ENCODE data around the gene TDP1.
"Not testable (repeated sequence)": the region's sequence is repeated elsewhere in the genome, so short reads cannot be mapped to it uniquely, and the experiment has no call there.

The TDP1 gene

DNA sequence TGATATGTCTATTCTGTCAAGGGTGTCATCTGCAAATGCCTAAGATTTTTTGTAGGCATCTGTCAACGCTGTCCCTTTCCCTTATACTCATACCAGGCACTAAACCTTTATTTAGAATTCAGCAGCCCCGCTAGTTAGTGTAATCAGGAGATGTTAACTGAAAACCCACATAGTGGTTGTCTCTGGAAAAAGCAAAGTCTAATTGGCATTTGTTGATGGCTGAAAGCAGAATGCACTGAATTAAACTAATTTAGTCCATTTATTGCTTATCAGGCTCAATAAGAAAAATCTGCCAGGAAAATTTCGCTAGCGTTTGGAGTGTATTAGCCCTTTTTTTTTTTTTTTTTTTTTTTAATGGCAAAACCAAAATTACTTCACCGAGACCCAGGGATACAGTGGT lies 34.5 kb downstream of the TDP1 start:
- no peak for DNase-seq (ENCODE audit: low spot score)

DNA sequence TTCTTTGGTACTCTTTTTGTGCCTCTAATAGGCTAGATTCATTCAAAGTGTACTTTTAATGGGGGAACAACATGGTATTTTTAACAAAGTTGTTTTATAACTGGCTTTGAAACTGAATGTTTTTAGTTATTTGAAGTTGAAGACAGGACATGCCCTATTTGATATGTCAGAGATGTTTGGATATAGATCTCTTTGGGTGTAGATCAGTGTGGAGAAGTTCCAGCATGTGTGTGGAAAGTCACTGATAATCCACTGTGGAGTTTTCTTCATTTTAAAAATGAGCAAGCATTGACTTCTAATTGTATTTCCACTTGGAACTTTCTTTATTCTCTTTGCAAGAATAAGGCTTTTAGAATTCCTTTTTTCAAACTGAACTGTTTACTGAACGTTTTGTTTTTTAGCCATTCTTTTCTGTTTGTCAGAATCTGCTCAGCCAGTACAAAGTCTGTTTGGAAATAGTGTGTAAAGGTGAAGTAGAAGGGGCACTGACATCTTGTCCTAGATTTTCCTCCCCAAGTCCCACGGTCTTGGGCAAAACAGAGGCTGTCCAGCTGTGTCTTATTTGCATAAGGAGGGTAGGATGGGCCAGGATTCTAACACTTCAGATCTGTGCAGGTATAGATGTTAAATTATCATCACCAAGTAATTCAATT lies 35.0 kb downstream of the TDP1 start:
- DNase-seq (ENCODE audit: low spot score) = no peak

DNA sequence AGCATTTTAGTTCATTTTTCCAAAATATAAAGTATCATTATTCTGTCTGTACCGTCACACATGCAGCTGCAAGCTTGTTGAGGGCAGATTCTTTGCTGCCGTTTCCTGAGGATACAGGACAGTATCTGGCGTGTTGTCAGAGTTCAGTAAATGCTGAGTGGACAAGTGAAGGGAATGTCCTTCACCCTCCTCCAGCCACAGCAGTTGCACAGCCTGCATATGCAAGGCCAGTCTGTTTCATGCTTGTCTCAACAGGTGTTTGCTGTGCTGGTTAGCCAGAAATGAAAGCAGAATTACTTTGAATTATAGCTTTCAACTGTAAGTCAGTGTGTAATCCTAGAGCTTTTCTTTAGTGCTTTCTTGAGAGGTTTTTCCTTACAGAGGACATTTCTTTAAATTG lies 36.5 kb downstream of the TDP1 start:
- no peak for DNase-seq (ENCODE audit: low spot score)

DNA sequence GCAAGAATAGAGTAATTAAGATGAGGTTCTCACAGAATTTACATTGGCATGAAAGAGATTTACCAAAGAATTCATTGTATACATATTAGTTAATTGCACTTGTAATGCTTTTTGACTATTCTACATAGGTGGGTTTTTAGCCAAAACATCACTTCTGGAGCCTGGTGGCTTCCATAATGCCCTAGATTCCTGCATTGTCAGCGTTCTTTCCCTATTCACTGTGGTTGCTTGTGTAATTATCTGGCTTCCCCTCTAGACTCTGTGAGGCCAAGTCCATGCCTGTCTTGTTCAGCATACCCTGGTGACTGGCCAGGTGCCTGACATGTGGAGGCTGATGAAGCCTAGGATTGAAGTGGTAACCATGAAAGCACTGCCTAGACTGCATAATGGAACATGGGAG lies 41.2 kb downstream of the TDP1 start:
- DNase-seq (ENCODE audit: low spot score) = no peak

DNA sequence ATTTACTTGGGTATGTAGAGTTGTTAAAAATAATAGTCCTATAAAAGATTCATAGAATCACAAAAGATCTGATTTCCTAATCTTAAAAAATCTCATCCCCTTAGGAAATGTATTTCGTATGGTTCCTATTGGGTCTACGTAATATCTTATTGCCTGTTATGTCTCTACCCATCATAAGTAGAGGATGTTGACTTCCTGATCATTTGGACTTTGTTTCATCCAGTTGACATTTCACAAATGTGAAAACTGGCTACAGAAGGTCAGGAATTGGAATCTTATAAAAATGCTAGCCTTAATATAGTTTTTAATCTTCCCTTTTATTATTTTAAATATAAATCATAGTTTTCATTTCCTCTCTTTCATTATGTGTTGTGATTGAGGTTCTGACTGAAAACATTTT lies 45.2 kb downstream of the TDP1 start:
- no peak for DNase-seq (ENCODE audit: low spot score)

DNA sequence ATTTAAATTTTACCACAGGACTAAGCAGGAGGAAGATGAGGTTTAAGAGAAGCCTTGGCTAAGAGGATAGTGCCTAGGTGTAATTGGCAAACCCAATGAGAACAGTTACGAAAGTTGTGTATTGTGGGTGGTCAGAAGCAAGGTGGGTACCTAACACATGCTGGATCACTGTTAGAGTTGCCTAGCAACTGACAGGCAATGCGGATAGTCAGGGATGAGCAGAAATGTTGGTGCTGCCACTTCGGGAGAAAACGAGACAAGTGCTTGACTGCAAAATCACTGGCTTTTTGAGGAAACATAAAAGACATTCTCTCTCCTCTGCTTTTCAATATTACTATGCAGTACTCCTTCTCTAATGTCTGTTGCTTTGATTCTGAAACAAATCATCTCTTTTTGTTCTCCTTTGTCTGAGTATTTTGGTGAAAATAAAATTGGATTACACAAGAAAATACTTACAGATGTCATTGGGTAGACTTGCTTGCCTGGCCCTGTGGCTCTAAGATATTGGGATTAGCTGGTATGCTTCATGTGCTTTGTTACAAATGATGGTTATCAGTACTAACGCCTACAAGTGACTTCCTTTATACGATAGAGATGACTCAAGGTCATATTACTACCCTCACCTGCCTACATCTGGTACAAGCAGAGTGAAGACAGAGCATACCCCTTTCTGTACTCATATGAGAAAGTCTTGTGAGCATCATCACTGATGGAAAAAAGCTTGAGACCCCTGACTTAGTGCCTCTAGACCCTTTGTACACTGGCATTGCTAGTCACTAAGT lies 48.0 kb downstream of the TDP1 start:
- no peak for DNase-seq (ENCODE audit: low spot score)

DNA sequence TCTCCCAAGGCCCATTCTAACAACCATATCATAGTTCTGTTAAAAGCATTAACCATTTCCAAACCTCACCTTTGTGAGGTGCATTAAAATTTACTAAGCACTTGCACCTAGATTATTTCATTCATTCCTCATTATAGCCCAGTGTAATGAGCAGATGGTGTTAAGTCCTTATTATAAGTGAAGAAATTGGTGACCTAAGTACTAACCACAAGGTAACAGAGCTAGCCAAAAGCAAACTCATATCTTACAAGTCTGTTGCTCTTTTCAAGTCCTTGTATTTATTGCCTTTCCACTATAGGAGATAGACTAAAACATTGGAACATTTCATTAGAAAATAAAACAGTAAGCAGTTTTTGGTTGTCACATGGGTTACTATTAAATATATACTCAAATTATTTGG lies 49.7 kb downstream of the TDP1 start:
- no peak for DNase-seq (ENCODE audit: low spot score)

DNA sequence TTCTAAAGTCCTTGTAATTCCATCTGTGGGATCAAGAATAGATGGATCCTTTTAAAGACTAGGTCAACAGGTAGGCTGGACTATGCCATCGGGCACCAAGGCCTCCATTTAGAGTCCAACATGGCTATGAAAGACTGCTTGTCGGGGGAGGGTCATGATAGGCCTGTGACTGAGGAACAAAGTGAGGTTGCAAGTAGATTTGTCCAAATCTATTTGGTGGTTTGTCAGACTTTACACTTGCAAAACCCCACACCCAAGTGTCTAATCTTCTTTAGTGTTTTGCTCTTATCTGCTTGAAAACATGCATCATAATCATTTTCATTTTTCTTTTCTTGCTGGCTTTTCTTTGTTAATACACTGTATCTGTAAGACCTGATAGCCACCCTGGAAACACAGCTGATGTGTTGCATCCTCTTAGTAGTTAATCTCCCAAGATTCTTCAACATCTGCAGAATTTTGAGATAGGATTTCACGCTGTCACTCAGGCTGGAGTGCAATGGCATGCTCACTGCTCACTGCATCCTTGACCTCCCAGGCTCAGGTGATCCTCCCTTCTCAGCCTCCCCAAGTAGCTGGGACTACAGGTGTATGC lies 50.3 kb downstream of the TDP1 start:
- no peak for DNase-seq (ENCODE audit: low spot score)

DNA sequence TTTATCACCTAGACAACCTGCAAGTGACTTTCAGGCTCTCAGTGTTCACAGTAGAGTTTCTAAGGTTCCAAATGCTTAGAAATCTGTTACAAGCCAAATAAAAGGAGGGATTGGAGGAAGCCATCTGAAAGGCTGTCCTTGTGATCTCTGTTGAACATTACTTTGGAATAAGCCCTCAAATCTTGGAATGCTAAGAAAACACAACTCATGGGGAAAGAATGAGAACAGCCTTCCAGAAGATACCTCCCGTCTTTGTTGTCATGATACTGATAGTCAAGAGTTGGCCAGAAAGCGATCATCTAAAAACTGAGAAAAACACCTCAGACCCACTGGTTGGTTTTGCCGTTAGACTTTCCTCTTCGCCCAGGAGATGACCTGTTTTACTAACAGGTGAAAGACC lies 61.6 kb downstream of the TDP1 start:
- DNase-seq (ENCODE audit: low spot score) = no peak

DNA sequence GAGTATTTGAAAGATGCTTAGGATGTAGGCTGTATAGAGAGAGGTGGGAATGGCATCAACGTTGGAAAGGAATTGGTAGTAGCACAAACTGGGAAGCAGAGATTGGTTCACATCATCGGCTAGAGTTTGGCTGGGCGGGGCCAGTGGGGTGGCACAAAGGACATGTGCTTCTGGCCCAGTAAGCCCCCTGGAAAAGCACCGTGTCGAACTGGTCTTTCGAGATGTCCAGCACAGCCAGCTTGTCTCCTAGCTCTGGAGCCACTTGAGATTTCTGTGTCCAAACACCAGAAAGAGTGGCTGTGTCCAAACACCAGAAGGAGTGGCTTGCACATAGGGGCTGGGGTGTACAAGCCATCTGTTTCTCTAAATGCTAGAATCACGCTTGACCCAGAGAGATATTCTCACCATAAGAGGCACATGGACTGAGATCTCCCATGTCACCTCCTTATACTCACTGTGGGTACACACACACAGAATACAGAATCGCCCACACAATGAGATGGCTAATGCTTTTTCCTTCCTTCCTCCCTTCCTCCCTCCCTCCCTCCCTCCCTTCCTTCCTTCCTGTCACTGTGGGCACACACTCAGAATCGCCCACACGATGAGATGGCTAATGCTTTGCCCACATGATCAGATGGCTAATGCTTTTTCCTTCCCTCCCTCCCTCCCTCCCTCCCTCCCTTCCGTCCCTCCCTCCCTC lies 64.2 kb downstream of the TDP1 start:
- no peak for DNase-seq (ENCODE audit: low spot score)

DNA sequence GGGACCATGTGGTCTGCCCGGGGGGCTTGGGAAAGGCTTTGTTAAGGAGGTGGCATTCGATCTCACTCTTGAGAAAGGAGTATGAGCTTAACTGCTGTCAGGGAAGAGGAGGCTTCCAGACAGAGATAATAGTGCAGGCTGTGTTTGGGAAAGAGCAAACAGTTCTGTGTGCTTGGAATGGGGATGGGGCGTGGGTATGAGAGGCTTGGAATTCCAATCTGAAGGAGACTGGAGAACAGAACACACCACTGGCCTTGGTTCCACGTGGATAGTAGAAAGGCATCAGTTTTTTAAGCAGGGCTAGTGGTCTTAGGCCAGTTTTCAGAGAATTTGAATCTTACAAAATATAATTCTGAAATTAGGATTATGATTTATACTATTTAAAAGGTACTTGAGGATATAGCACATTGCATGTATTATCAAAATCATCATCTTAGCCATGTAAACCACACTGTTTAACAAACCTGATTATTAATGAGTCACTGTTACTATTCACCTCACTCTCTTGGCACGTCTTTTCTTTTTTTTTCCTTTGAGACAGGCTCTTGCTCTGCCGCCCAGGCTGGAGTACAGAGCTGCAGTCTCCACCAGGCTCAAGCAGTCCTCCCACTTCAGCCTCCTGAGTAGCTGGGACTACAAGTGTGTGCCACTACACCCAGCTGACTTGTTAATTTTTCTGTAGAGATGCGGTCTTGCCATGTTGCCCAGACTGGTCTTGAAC lies 67.6 kb downstream of the TDP1 start:
- no peak for DNase-seq (ENCODE audit: low spot score)

DNA sequence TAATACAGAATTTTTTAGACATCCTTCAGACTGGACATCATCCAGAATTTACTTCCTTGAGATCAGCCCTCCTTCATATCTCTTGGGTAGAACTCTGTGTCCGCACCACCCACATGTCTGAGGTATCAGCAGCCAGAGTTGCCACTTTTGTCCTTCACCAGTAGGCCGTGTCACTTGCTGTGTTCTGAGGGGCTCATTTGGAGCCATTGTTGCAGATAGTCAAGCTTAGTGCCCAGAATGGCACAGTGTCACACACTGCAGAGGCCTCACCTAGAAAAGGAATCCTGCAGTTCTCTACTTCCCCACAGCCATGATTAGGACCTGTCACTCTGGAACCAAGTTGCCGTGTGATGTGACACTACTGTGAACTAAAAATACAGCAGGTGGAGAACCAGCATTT lies 69.2 kb downstream of the TDP1 start:
- no peak for DNase-seq (ENCODE audit: low spot score)

DNA sequence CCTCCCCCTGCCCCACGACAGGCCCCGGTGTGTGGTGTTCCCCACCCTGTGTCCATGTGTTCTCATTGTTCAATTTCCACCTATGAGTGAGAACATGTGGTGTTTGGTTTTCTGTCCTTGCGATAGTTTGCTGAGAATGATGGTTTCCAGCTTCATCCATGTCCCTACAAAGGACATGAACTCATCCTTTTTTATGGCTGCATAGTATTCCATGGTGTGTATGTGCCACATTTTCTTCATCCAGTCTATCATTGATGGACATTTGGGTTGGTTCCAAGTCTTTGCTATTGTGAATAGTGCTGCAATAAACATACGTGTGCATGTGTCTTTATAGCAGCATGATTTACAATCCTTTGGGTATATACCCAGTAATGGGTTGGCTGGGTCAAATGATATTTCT lies 70.9 kb downstream of the TDP1 start:
- DNase-seq (ENCODE audit: low spot score) = not testable (repeated sequence)

DNA sequence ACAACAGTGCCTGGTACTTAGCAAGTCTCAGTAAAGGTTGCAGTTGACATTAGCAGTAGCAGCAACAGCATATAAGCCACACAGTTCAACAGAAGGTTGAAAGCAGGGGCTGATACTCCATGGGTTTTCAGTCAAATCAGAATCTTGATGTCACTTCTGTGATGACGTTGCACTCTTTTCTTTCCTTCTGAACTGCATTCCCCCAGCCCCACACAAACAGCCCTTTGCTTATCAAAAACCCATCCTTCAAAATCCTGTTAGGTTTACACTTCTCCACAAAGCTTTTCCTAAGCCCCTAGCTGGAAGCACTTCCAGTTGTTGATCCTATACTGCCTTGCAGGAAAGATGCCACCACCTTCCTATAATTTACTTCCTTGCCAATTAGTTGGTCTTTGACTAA lies 72.1 kb downstream of the TDP1 start:
- no peak for DNase-seq (ENCODE audit: low spot score)

DNA sequence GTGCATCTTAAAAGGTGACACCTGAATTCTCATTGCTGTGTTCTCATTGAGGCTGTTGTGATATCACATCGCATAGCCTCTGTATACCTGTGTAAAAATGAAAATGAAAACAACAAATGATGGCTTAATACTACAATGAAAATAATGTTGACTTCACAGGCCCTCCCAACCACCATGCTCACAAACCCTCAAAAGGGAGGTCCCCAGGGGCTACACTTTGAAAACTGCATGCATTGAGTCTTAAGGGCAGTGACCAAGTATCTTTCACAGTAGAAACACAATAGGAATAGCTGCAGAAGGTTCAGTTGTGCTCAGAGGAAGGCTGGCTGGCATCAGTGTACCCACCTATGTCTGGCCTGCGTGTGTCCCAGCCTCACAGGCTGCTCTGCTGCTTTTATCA lies 78.4 kb downstream of the TDP1 start:
- DNase-seq (ENCODE audit: low spot score) = no peak

DNA sequence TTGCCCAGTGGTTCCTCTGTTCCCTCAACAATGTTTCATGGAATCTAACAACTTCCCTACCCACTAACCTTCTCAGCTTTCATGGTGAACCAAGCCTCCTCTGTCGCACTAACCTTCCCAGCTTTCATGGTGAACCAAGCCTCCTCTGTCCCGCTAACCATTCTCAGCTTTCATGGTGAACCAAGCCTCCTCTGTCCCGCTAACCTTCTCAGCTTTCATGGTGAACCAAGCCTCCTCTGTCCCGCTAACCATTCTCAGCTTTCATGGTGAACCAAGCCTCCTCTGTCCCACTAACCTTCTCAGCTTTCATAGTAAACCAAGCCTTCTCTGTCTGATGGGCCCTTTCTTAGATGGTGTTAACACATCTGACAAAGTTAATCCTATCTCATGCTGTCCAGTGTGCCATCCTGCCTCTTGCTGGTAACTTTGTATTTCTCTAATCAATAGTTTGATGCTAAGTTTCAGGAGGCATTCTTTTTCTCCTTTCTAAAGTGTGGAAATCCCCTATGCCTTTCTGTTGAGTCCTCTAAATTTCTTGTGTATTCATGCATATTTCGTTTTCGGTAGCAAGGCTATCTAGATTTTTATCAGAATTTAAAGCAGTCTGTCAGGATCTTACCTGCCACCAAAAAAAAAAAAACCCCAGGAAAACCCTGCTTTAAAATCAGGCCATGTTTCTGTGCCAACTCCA lies 79.3 kb downstream of the TDP1 start:
- no peak for DNase-seq (ENCODE audit: low spot score)

DNA sequence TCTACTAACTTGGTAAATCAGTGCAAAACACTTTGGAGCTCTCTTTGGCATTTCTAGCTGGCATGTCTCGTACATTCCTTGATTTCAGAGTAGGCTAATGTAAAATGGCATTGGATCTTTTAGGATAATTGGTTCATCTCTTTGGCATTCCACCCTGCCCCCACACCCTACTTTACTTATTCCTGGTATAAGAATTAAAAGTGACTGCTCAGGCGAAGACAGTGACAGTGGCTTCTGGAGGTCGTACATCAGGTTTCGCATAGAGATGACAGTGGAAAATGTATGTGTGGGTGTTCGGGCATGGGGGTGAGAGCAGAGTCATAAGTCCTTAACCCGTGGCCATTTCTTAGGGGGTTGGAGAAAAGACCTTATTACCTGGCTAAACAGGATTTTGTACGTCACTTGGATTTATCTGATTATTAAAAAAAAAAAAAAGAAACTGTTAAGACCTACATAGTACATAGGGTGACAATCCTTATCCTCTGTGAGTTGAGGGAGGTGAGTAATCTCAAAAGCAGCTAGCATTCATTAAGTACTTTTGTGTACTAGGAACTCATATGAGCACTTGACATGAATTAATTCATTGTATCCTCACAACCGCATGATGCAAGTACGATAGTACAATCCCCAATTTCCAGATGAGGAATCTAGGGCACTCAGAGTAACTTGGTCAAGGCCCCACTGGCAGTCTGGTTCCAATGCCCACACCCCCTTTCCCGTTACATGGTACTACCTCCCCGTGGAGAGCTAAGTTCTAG lies 83.7 kb downstream of the TDP1 start:
- DNase-seq (ENCODE audit: low spot score) = no peak

DNA sequence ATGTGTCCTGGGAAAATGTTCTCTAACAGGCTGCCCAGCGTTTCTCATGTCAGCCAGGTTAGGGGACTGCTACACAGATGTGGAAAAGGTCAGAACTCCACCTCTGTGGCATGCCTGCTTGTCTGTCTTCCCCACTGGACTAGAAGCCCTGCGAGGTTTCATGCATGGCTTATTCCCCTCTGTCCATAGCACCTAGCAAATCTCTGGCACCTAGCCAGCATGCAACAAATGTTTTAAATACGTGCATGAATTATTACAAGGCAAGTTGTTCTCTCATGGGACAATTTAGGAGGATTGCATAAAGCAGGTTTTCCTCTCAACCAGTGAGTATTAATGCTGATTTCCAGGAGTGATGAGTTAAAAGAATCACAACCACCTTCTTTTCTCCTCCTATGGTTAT lies 84.7 kb downstream of the TDP1 start:
- DNase-seq (ENCODE audit: low spot score) = no peak

DNA sequence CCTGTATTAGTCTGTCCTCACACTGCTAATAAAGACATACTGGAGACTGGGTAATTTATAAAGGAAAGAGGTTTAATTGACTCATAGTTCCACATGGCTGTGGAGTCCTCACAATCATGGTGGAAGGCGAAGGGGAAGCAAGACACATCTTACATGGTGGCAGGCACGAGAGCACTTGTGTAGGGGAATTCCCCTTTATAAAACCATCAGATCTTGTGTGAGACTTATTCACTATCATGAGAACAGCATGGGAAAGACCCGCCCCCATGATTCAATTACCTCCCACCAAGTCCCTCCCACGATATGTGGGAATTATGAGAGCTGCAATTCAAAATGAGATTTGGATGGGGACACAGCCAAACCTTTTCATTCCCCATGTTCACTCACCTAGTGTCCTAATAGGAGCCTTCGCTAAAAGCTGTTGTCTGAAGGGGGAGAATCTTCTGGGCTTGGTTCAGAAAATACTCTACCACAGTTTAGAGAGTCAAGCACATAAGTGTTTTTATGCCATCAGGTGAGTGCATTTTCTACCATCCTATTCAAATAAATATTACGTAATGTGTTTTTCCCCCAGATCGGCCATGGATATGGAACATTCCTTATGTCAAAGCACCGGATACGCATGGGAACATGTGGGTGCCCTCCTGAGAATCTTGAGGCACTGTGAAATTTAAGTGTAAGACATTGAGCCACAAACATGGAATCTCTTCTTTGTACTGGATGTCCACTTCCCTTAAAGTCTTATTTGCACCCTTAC lies 86.9 kb downstream of the TDP1 start:
- DNase-seq (ENCODE audit: low spot score) = no peak

DNA sequence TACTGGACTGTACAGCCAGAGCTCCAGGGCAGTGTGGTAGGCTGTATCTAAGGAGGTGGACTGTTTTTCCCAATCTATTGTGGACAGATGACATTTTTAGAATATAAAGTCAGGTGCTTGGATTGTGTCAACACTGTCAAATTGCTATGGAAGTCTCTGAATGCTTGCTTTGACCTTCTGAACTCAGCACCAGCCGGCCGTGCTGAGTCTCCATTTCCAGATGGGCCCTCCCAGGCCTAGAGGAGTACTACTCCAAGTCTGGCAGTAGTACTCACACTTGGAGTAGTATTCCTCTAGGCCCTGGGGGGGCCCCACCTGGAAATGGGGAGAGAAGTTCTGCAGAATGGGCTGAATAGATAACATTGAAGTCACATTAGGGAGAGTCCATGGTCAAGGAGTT lies 89.9 kb downstream of the TDP1 start:
- no peak for DNase-seq (ENCODE audit: low spot score)

All from HuH-7.5 (cell line).